Sigmoid colon (tissue), 7 donors: ENCODE measurements around the gene STK32B. TPM values are rescaled to one million over a fixed set of nuclear protein-coding genes. Genes with fewer than 3 reads are reported as not detected.

Source experiments
- DNase-seq: peaks from one replicate; pipeline ENCODE4 v3.0.0-alpha.2; 2019
- H3K27ac ChIP-seq, 4 donors: fragments of 200-600 bp; sonication (generic); one replicate each; pipeline ENCODE4 v1.5.1; 2016 to 2019; ENCODE audit warnings: mild to moderate bottlenecking in 1 of 4
- H3K27me3 ChIP-seq, 3 donors: fragments of 200-600 bp; sonication (generic); one replicate each; pipeline ENCODE4 v1.5.1; 2019; ENCODE audit warnings: mild to moderate bottlenecking in 1 of 3
- H3K36me3 ChIP-seq, 4 donors: fragments of 200-600 bp; sonication (generic); one replicate each; pipeline ENCODE4 v1.5.1; 2016 to 2019
- H3K4me1 ChIP-seq, 4 donors: fragments of 200-600 bp; sonication (generic); one replicate each; pipeline ENCODE4 v1.5.1; 2017 to 2019
- H3K4me3 ChIP-seq, 4 donors: fragments of 200-600 bp; sonication (generic); one replicate each; pipeline ENCODE4 v1.5.1; 2017 to 2019; ENCODE audit warnings: mild to moderate bottlenecking in 2 of 4, moderate library complexity in 1 of 4
- H3K9me3 ChIP-seq, 4 donors: fragments of 200-600 bp in 3 of 4; sonication (generic) in 3 of 4; one replicate each; pipeline versions ENCODE4 v1.5.1 to v1.6.1; 2013 to 2019
- CTCF ChIP-seq, 4 experiments: fragments of 450-650 bp in 3 of 4; fragments of 200-600 bp in 1 of 4; IDR thresholded peaks; one replicate each; pipeline ENCODE4 v1.5.1; 2016 to 2019; ENCODE audit warnings: antibody characterized with exemption in 4 of 4, mild to moderate bottlenecking in 3 of 4, moderate library complexity in 2 of 4
- EP300 ChIP-seq, 4 donors: sonication (generic); formaldehyde crosslinking; IDR thresholded peaks; one replicate each; pipeline ENCODE4 v1.6.1; 2017; ENCODE audit warnings: antibody characterized with exemption in 4 of 4
- POLR2A ChIP-seq, 2 donors: fragments of 450-650 bp; IDR thresholded peaks; one replicate each; pipeline ENCODE4 v1.6.1; 2016; ENCODE audit warnings: antibody characterized with exemption in 2 of 2, mild to moderate bottlenecking in 2 of 2, moderate library complexity in 2 of 2
- POLR2AphosphoS5 ChIP-seq, 4 donors: sonication (generic); formaldehyde crosslinking; IDR thresholded peaks; one replicate each; pipeline ENCODE4 v1.6.1; 2017; ENCODE audit warnings: antibody characterized with exemption in 4 of 4
- WGBS, 2 donors: extraction: QIAGEN DNeasy Blood & Tissue Kit; methylation state at CpG; one replicate each; pipeline ENCODE4 v1.1.7; 2013; 5-methylcytosine and 5-hydroxymethylcytosine counted together
- intact Hi-C: fragments of 100-400 bp; cut with DNase I; formaldehyde crosslinking; loops from one replicate; pipeline ENCODE4 v1.15.1; 2023
- polyA plus RNA-seq, 3 donors: library from polyadenylated mRNA; stranded (reverse); fragments of 200-250 nt; gene quantifications; one replicate each; pipeline ENCODE4 v1.2.3, GENCODE V29; 2013
- total RNA-seq, 4 donors: library from RNA; depleted of rRNA; stranded (reverse); fragments of >200 nt; gene quantifications; one replicate each; pipeline ENCODE4 v1.1.0, GENCODE V29; 2016
- donor health status: healthy with polysubstance abuse.
- donor health status: Bipolar disorder and iron deficiency.
- donor health status: healthy.

The STK32B gene
- total and polyA plus RNA-seq, 7 donors = 0.23 to 3.9 (median 1.8) TPM

- DNase-seq = no peak
- intact Hi-C loops = no loop called here
- TF ChIP-seq POLR2A (IDR thresholded peaks at IDR 0.05) (no peak), CTCF (IDR thresholded peaks at IDR 0.05) (no peak)
These were observed 249.0 kb downstream of the STK32B start for GRCh38 chr4:5300283-5300682.

GRCh38 chr4:5307928-5308327 is 256.6 kb downstream of the STK32B start:
- DNase-seq = no peak
- H3K27ac ChIP-seq = no peak overlapping the region
- no peaks in the 10 kb centered on the region for H3K27me3 ChIP-seq
- intact Hi-C loops = no loop called here
- no peaks in the 10 kb centered on the region for H3K4me1 ChIP-seq
- no peaks in the 10 kb centered on the region for H3K9me3 ChIP-seq
- TF ChIP-seq POLR2A (IDR thresholded peaks at IDR 0.05) (no peak), CTCF (IDR thresholded peaks at IDR 0.05) (no peak), POLR2AphosphoS5 (IDR thresholded peaks at IDR 0.05) (no peak), EP300 (IDR thresholded peaks at IDR 0.05) (no peak)
- 88 to 91% methylated on average over 3 of the region's 3 CpGs for WGBS, 2 donors
- H3K36me3 ChIP-seq = no peaks in the 10 kb centered on the region
- H3K4me3 ChIP-seq = no peak overlapping the region

More at GRCh38 chr4:5300283-5300682, 249.0 kb downstream of the STK32B start:
- H3K27ac ChIP-seq = no peak overlapping the region
- H3K4me3 ChIP-seq = no peak overlapping the region
- H3K9me3 ChIP-seq = no peaks in the 10 kb centered on the region
- no peaks in the 10 kb centered on the region for H3K27me3 ChIP-seq
- H3K4me1 ChIP-seq = no peaks in the 10 kb centered on the region
- H3K36me3 ChIP-seq = no peaks in the 10 kb centered on the region

GRCh38 chr4:5322321-5322720 is 271.0 kb downstream of the STK32B start:
- no peak for DNase-seq
- H3K4me1 ChIP-seq = no peaks in the 10 kb centered on the region
- no peak overlapping the region for H3K27ac ChIP-seq
- WGBS, 2 donors = 81 to 86% methylated on average over 2 of the region's 2 CpGs
- TF ChIP-seq EP300 (IDR thresholded peaks at IDR 0.05) = no peak
- no peak for TF ChIP-seq CTCF (IDR thresholded peaks at IDR 0.05)
- no peak for TF ChIP-seq POLR2A (IDR thresholded peaks at IDR 0.05)
- no peak for TF ChIP-seq POLR2AphosphoS5 (IDR thresholded peaks at IDR 0.05)
- H3K4me3 ChIP-seq = no peak overlapping the region
- H3K36me3 ChIP-seq = no peaks in the 10 kb centered on the region
- intact Hi-C loops = no loop called here
- peaks cover 0 to 4% (median 1%) of the 10 kb centered on the region in 4 donors for H3K9me3 ChIP-seq
- H3K27me3 ChIP-seq = no peaks in the 10 kb centered on the region

- Histone ChIP-seq H3K27me3 (no peaks in the 10 kb centered on the region), H3K4me3 (no peak overlapping the region), H3K9me3 (peaks cover 0 to 6% (median 0%) of the 10 kb centered on the region in 4 donors), H3K4me1 (no peaks in the 10 kb centered on the region), H3K27ac (no peak overlapping the region), H3K36me3 (no peaks in the 10 kb centered on the region)
- DNase-seq = no peak
- 65 to 76% methylated on average over 3 of the region's 3 CpGs for WGBS, 2 donors
- TF ChIP-seq EP300 (IDR thresholded peaks at IDR 0.05) (no peak), POLR2AphosphoS5 (IDR thresholded peaks at IDR 0.05) (no peak), POLR2A (IDR thresholded peaks at IDR 0.05) (no peak), CTCF (IDR thresholded peaks at IDR 0.05) (no peak)
- intact Hi-C loops = no loop called here
These were observed 279.2 kb downstream of the STK32B start for GRCh38 chr4:5330339-5330989.

- no peaks in the 10 kb centered on the region for H3K36me3 ChIP-seq
- intact Hi-C loops = no loop called here
- 34 to 52% methylated on average over 2 of the region's 2 CpGs for WGBS, 2 donors
- no peaks in the 10 kb centered on the region for H3K27me3 ChIP-seq
- no peak for DNase-seq
- no peak overlapping the region for H3K4me3 ChIP-seq
- H3K4me1 ChIP-seq = no peaks in the 10 kb centered on the region
- H3K27ac ChIP-seq = no peak overlapping the region
- TF ChIP-seq CTCF (IDR thresholded peaks at IDR 0.05) (no peak), POLR2A (IDR thresholded peaks at IDR 0.05) (no peak), EP300 (IDR thresholded peaks at IDR 0.05) (no peak)
- H3K9me3 ChIP-seq = no peaks in the 10 kb centered on the region
These were observed 286.5 kb downstream of the STK32B start for GRCh38 chr4:5337731-5338130.
